Measurements from ENCODE around the gene PRXL2B. TPM values are rescaled to one million over a fixed set of nuclear protein-coding genes. Genes with fewer than 3 reads are reported as not detected.
"Not testable (repeated sequence)": the region's sequence is repeated elsewhere in the genome, so short reads cannot be mapped to it uniquely, and the experiment has no call there.

The PRXL2B gene
- polyA plus RNA-seq, 1 donor: 23.2 TPM

GRCh38 chr1:2614145-2614544 lies 27.6 kb downstream of the PRXL2B start:
- DNase-seq: no peak

GRCh38 chr1:2617971-2618470 lies 31.4 kb downstream of the PRXL2B start:
- DNase-seq: no peak

GRCh38 chr1:2623571-2624337 lies 37.2 kb downstream of the PRXL2B start:
- DNase-seq: no peak

GRCh38 chr1:2624735-2625300 lies 38.2 kb downstream of the PRXL2B start:
- no peak for DNase-seq

- no peak for DNase-seq
Observed at GRCh38 chr1:2625311-2625710, 38.7 kb downstream of the PRXL2B start.

- DNase-seq: not testable (repeated sequence)
Observed at GRCh38 chr1:2625748-2626147, 39.2 kb downstream of the PRXL2B start.

GRCh38 chr1:2627746-2628145 lies 41.2 kb downstream of the PRXL2B start:
- no peak for DNase-seq

- no peak for DNase-seq
Observed at GRCh38 chr1:2628191-2628932, 41.8 kb downstream of the PRXL2B start.

- no peak for DNase-seq
Observed at GRCh38 chr1:2628933-2629626, 42.5 kb downstream of the PRXL2B start.

GRCh38 chr1:2629627-2630497 lies 43.3 kb downstream of the PRXL2B start:
- no peak for DNase-seq

- no peak for DNase-seq
Observed at GRCh38 chr1:2630498-2631135, 44.0 kb downstream of the PRXL2B start.

GRCh38 chr1:2631136-2632050 lies 44.8 kb downstream of the PRXL2B start:
- no peak for DNase-seq

- DNase-seq: no peak
Observed at GRCh38 chr1:2632051-2632430, 45.5 kb downstream of the PRXL2B start.

GRCh38 chr1:2632561-2633361 lies 46.2 kb downstream of the PRXL2B start, which contains the start of gene MMEL1:
TSS of gene MMEL1 (minus strand) at chr1:2633016. CDS start at chr1:2629484, 3,532 bp downstream.
- no peak for DNase-seq

GRCh38 chr1:2633366-2633935 lies 46.9 kb downstream of the PRXL2B start:
- DNase-seq: no peak

GRCh38 chr1:2633936-2634491 lies 47.4 kb downstream of the PRXL2B start:
- peak; percentile 49 for DNase-seq

- no peak for DNase-seq
Observed at GRCh38 chr1:2635361-2636010, 48.9 kb downstream of the PRXL2B start.

- DNase-seq: no peak
Observed at GRCh38 chr1:2636733-2637132, 50.2 kb downstream of the PRXL2B start.

All from hindlimb muscle (tissue), 1 donor.